HCT116 (cell line): Measurements from ENCODE around the gene ARHGAP10.

Experiments used
- CEBPB ChIP-seq: IDR thresholded peaks from 2 replicates; pipeline ENCODE4 v1.6.1; 2012; ENCODE audit warnings: low read depth
- CTCF ChIP-seq, 3 experiments: fragments of 200-600 bp in 1 of 3; sonication (generic) in 1 of 3; IDR thresholded peaks in 2 of 3; conservative IDR thresholded peaks in 1 of 3; 2 replicates each; pipeline ENCODE4 v1.5.1; 2012 to 2017; ENCODE audit warnings: low read depth in 2 of 3, low read length in 2 of 3, antibody characterized with exemption in 1 of 3, borderline replicate concordance in 1 of 3, control low read depth in 1 of 3, mild to moderate bottlenecking in 1 of 3, mixed read lengths in 1 of 3, mixed run types in 1 of 3, moderate library complexity in 1 of 3; ENCODE audit not compliant: insufficient read depth in 1 of 3
- EGR1 ChIP-seq: IDR thresholded peaks from 2 replicates; pipeline ENCODE4 v1.6.1; 2012; ENCODE audit warnings: low read depth
- FOSL1 ChIP-seq: IDR thresholded peaks from 2 replicates; pipeline ENCODE4 v1.6.1; 2012; ENCODE audit warnings: low read depth
- POLR2AphosphoS5 ChIP-seq: IDR thresholded peaks from 2 replicates; pipeline ENCODE4 v1.6.1; 2011; ENCODE audit warnings: mild to moderate bottlenecking, low read depth, low read length, moderate library complexity
- REST ChIP-seq: IDR thresholded peaks from 2 replicates; pipeline ENCODE4 v1.6.1; 2012; ENCODE audit warnings: low read depth
- SRF ChIP-seq: IDR thresholded peaks from 2 replicates; pipeline ENCODE4 v1.6.1; 2012; ENCODE audit warnings: low read depth

GRCh38 chr4:148103597-148104355 lies 371.9 kb downstream of the ARHGAP10 start:
- TF ChIP-seq REST: no peak
- no peak for TF ChIP-seq EGR1
- TF ChIP-seq FOSL1: no peak
- no peak for TF ChIP-seq POLR2AphosphoS5
- no peak for TF ChIP-seq CTCF (IDR thresholded peaks at IDR 0.05 in 2 of 3, conservative IDR thresholded peaks at IDR 0.05 in 1 of 3; ENCODE audit: borderline replicate concordance in 1 of 3, insufficient read depth in 1 of 3, low read depth in 2 of 3, low read length in 2 of 3)
- TF ChIP-seq SRF: no peak
- TF ChIP-seq CEBPB: no peak
